Dedifferentiated amniotic fluid mesenchymal stem cell (primary cell): ENCODE results near the gene PTH1R.

Experiments used
- DNase-seq: peaks from one replicate; pipeline ENCODE4 v3.0.0-alpha.2; 2016; ENCODE audit errors: extremely low spot score

The PTH1R gene

DNA sequence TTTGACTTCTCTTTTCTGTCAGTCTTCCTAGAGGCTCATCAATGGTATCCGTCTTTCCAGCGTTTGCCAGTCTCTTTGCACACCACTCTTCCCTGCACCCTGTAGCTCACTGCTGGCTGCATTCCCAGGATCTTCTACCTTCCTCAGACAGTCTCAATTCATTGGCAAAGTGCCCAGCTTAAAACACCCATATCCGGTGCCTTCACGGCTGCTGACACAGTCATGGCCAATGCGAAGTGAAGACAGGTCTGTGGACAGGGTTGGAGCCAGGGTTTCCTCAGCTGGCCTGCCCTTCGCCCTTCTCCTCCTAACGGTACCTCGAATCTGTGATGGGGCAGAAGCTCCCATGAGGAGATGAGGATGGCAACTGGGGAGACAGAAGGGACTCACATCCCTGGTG lies 36.1 kb downstream of the PTH1R start:
- DNase-seq = no peak

DNA sequence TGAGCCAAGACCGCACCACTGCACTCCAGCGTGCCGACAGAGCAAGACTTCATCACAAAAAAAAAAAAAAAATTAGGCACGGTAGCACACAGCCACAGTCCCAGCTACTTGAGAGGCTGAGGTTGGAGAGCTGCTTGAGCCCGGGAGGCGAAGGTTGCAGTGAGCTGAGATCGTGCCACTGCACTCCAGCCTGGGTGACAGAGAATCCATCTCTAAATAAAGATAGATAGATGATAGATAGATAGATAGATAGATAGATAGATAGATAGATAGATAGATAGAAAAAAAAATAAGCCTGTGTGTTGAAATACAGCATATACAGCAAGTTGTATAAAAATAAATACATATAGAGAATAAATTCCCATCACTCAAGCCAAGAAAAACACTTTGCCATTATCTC lies 37.3 kb downstream of the PTH1R start:
- no peak for DNase-seq

DNA sequence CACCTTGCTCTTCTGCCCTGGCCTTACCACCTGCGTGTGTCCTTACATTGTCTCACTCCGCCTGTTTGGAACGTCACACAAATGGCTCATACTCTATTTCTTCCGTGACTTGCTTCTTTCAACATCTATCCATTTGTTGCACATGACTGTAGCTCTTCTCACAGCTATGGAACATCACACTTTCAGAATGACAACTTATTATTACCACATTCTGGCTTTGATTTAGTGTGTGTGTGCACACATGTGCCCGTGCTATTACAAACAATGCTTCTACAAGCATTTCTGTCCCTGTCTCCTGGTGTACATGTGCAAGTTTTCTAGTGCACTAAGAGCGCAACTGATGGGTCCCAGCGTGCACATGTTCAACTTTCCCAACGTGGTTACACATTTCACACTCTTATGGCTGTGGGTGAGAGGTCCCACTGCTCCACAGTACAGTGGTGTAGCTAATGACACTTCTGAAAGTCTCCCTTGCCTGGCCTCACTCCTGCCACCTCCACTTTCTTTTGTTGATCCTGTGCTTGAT lies 37.8 kb downstream of the PTH1R start:
- DNase-seq = no peak

DNA sequence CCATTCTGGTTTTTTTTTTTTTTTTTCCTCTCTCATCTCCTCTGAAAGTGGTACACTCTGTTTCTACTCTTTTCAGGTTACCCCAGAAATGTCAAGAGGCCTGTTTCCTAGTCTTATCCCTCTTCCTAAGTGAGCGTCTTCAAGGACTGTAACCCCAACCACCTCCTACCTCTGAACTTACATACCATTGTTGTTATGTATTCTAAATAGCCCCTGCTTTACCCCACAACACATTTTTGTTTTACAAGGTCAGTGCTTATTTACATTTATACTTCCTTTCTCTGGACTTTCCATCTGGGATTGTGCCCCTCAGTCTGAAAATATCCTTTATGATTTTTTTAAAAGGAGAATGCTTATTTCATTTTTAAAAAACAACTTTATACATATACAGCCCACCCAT lies 38.8 kb downstream of the PTH1R start:
- DNase-seq = no peak

DNA sequence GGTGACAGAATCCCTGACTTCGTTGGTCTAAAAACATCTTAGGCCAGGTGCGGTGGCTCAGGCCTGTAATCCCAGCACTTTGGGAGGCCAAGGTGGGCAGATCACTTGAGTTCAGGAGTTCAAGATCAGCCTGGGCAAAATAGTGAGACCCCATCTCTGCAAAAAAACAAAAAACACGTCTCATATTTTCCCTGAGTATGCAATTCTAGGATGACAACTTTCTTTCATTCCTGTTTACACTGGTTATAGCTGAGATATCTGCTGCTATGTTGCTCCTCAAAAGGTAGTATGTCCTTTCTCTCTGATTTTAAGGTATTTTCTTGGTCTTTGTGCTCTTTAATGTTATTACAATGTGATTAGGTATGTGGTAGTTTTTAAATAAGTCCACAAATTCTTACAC lies 39.3 kb downstream of the PTH1R start:
- DNase-seq = no peak

DNA sequence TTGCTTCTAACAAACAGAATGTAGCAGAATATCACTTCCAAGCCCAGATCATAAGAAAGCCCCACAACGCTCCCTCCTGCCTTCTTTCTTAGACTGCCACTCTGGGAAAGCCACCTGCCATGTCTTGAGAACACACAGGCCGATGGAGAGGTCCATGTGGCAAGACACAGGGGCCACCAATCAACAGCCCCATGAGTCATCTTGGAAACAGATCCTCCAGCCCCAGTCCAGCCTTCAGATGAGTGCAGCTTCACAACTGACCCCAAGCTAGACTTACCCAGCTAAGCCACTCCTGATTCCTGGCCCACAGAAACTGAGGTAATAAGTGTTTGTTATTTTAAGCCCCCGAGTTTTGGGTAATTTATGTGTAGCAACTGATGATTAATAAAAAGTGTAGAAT lies 39.7 kb downstream of the PTH1R start:
- DNase-seq = no peak

DNA sequence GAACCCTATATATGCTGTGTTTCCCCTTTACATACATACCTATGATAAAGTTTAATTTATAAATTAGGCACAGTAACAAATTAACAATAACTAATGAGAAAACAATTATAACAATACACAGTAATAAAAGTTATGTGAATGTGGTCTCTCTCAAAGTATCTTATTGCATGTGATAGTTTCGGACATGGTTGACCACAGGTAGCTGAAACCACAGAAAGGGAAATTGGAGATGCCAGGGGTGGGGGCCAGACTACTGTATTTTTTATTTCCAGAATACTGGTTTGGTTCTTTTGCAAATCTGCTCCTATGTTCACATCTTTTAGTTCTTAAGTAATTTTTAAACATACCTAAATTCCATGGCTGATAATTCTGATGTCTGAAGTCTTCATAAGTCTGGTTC lies 40.7 kb downstream of the PTH1R start:
- DNase-seq = no peak

DNA sequence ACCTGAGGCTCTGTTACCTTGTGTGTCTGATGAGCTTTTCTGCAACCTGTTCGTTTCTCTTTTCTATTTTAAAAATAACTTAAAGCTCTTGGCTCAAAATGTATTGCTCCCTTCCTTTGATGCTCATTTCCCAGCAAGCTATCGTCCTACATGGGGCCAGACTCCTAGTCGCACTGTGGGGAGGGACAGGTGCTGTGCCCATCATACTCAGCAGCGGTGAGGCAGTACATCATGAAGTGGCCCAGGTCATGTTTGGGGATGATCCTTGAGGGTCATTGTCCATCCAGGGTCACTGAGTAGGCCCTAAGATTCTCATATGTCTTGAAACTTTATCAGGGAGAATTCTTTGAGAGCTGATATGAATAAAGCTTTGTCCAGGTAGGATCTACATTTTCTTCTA lies 41.1 kb downstream of the PTH1R start:
- DNase-seq = no peak

DNA sequence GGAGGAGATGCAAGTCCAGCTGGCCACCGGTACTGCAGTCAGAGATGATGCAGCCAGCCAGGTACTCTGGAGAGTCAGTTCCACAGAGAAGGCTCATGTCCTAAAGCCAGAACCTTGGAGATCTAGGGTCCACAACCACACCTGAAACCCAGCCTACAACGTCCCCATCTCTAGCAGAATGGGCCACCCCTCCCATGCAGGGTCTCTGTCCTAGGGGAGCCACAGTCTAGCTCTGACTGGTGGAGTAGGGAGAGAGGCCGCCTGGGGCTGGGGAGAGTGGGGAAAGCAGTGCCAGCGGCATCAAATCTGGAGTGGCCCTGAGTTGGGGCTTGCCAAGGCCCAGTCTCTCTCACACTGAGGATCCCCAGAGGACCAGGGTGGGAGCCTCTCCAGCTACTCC lies 43.5 kb downstream of the PTH1R start:
- DNase-seq = no peak

DNA sequence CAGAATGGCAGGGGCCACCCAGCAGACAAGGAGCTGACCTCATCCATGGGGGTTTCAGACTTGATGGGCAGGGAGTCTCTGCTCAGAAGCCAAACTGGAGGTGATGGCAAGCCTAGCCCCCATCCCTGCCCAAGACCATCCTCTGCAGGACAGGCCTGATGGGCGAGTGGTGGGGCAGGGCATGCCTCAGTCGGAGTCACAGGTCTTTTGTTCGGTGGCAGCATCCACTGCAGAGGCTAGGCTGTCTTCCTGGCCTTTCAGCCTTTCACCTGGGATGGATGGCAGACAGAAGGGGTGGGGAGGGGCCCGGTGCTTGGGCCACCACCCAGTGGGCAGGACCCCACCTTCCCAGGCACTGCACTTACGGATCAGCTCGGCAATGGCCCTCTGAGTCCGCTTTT lies 44.4 kb downstream of the PTH1R start:
- no peak for DNase-seq

DNA sequence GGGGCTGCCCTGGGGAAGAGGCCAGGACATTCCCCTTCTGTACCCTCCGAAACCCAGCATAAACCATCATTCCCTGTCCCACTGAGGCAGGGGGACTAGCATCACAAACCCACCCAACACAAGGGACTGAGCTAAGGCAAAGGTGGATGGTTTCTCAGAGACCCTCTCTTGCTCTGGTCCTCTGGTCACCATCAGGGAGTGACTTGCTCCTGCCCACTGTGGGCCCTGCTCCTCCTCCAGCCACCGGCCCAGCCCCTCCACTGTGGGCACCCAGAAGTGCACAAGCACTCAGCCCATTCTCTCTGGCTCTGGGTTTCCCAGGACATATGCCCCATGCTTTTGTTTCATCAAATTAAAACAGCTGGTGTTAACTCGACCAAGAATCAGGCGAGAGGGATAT lies 44.9 kb downstream of the PTH1R start:
- DNase-seq = no peak

DNA sequence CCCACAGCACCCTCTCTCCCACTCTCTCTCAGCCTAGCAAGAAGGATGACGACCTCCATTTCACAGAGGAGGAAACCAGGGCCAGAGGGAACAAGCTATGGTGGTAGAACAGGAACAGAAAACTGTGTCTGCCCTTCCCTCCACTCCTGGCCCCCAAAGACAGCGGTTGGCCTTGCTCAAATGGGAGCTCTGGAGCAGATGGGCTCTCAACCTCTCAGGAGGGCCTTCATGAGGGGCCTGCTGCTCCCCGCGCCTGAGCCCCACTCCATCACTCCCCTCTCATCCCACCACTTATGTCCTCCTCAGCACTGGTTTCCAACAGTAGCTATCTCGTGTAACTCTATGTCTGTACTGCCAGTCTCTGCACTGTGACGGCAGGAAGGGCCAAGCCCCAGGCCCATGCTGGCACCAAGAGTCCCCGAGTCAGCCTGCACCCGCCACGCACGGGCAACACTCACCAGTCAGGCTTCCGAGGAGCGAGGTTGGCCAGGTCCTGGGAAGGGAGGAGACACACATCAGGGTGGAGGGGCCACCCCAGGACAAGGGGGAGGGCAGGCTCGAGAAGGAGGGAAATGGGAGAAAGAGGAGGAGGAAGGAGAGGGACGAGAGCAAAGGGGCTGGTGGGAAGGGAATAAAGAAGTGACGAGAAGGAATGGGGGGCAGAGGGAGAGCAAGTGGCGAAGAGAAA lies 45.5 kb downstream of the PTH1R start:
- DNase-seq = no peak

DNA sequence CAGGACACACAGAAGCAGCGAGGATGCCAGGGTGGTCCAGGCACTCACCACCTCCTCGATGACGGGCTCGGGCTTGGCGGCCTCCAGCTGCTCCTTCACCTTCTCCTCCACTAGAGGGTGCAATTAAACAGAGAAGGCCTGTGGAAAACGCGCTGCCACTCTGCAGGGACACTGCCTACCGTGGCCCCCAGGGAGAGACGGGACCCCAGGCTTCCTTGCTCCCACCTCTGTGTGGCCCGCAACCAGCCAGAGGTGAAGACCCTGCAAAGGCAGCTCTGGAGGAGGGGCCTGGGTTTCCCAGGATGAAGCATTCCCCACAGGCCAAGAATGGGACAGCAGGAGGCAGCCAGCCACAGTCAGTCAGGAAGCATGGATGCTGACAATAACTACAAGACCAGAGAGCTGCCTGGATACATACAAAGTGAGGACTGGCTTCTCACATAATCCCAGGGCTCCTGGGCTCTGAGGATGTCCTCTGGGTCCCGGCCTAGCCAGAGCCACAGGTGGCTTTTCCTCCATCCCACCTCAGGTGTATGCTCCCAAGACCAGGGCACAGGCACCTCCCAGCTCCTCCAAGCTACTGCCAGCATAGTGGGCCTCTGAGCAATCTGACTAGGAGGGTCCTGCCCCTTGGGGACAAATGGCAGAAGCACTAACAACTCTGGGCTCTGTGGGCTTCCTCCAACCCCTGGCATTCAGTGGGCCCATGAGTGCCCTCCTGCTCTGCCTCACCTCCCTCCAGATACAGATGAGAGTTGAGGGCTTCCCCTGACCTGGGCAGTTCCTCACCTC lies 46.2 kb downstream of the PTH1R start:
- peak; percentile 16 for DNase-seq

DNA sequence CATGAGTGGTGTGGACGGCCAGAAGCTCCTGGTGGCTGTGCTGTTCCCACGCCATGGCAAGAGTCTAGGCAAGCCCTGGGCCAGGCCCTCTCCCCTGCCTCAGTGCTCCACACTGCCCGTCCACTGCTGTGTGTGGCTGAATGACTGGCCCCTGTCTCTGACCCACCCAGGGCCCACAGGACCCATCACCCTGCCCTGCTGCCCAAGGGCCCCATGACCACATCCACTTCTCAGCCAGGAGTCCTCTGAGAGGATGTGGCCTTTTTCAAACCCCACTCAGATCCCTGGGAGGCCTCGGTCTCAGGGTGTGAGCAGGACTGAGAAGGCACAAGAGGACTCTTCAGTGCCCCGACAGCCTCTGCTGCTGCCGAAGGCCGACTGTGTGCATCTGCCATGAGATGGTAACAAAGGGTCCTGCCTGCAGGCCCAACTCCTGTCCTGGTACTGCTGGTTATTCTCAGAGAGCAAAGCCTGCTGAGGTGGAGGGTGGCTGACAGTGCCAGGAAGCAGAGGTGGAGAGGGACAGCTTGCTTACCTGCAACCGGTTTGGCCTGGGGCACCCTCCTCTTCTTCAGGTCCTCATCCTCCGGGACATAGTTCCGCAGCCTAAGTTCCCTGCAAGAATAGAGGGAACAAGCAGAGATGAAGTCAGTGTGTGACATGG lies 47.5 kb downstream of the PTH1R start:
- DNase-seq = no peak

DNA sequence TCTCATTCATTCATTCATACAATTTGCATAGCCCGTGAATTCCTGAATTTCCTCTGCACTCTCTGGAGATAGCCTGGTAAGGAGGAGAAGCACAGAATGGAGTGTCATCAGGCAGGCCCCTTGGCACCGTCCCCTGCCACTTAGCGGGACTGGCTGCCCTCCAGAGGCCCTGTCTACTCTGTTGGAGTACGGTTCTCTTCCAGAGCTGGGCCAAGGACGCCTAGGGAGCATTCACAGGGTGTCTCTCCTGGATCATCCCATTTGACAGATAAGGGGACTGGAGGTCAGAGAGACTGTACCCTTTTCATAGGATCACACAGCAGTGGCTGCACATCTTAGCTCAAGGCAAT lies 48.0 kb downstream of the PTH1R start:
- no peak for DNase-seq

DNA sequence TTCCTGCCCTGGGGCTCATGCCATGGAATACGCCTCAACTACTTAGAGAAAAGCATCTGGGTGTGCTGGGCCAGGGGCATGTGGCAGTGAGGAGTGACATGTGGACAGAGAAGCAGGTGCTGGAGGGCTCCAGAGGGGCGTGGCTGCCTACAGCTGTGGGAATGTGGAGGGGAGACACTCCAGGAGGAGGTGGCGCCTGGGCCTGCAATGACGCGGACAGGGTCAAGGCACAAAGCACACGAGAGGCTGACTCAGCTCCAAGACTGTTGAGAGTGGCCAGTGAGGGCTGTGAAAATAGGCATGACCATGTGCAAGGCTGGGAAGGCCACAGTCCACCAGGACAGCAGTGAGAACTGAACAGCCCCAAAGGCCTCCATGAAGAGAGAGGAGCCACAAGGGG lies 48.5 kb downstream of the PTH1R start:
- no peak for DNase-seq

DNA sequence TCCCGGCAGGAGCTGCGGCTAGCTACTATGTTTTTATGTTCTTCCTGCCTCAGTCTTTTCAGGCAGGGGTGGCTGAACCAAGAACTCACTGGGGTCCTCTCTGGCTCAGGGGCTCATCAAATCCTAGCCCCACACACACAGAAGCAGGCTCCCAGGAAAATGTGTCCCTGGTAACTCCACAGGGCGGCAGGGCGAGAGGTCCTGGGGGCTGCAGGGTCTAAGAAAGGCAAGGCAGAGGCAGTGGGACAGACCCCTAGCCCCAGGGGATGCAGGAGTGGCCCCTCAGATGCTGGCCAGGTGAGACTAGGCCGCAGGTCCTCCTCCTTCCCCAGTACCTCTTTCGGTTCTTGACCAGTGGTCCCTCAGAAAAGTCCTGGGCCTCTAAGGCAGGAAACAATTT lies 48.9 kb downstream of the PTH1R start:
- DNase-seq = no peak

DNA sequence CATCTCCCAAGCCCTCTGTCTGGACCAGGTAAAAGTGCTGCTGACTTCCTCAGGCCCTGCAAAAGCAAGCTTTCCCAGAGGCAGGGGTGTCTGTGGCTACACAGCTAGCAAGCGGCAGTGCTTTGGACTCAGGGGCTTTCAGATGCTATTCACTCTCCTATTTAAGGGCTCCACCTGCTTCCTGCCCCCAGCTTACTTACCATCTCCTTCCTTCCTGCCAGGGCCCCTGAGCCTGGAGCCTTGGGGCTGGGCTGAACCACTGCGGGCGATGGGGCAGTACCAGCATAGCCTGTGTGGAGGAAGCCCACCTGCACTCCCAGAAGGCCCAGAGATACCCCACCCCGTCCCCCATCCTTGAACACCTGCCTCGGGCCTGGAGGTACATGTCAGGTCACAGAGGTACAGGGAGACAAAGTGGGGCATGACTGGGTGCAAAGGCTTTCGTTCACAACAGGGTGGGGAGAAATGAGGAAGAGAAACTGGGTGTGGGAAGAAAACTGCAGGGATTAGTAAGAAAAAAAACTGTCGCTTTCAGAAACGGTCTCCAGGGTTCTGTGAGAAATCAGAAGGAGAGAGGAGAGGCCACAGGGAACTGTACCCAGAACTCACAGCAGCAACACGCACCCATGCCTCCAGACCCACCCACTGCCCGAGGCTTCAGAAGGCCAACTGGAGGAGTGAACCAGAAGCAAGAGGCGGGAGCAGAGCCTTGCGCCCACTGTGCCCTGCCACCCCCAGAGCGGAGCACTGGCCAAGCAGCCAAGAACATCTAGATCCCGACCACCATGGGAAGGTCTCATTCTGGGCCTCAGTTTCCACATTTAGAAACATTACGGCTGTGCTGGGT lies 49.6 kb downstream of the PTH1R start:
- DNase-seq = no peak

DNA sequence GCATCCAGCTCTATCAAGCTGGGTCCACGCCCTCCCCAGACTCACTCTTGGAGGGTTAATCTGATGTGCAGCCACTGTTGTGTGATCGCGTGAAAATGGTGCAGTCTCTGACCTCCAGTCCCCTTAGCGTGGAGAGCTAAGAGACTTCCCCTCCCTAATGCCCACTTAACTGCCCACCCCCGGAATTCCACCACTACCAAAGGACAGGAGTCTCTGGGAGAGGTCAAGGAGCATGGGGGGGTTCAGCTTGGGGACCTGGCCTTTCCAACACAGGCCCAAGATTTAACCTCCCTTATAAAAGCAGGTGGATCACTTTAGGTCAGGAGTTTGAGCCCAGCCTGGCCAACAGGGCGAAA lies 50.2 kb downstream of the PTH1R start:
- no peak for DNase-seq

DNA sequence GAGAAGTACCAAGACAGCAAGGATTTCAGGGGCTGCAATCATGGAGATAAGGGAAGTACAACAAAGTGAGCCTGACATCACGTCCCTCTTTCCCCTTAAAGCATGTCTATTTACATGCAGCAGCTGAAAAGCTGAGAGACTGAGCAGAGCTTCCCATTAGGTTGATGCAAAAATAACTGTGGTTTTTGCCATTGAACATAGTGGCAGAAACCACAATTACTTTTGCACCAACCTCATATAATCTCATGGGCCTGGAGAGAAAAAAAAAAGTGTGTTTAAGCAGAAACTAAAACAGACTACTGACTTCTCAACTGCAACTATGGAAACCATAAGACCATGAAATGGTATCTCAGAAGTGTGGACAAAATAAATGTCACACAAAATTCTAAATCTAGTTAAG lies 50.8 kb downstream of the PTH1R start:
- DNase-seq = no peak

DNA sequence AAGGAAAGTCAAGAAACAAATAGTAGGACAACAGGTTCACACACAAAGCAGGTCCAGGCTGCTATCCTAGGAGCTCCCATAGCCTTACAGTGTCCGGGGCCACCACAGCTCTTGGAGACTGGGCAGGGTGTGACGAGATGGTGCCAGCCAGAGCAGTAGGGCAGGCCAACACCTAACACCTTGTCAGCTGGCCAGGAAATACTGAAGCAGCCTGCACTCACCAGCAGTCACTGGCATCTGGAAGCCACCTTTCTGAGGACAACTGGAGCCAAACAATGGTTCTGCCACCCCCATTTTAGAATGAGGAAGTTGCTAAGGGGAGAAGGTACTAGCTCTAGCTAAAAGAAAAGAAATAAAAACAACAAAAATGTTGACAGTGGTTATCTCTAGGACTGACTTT lies 51.8 kb downstream of the PTH1R start:
- no peak for DNase-seq
